Suprapubic skin (tissue), 4 donors: ENCODE measurements around the gene PNPLA3. TPM values are rescaled to one million over a fixed set of nuclear protein-coding genes. Genes with fewer than 3 reads are reported as not detected.

ENCODE experiments used
- DNase-seq, 2 donors: peaks; one replicate each; pipeline ENCODE4 v3.0.0-alpha.2; 2019; ENCODE audit warnings: low spot score in 2 of 2
- H3K27ac ChIP-seq: fragments of 200-600 bp; sonication (generic); one replicate; pipeline ENCODE4 v1.5.1; 2019
- H3K27me3 ChIP-seq: fragments of 200-600 bp; sonication (generic); one replicate; pipeline ENCODE4 v1.5.1; 2019
- H3K36me3 ChIP-seq: fragments of 200-600 bp; sonication (generic); one replicate; pipeline ENCODE4 v1.5.1; 2019
- H3K4me1 ChIP-seq: fragments of 200-600 bp; sonication (generic); one replicate; pipeline ENCODE4 v1.5.1; 2019
- H3K4me3 ChIP-seq: fragments of 200-600 bp; sonication (generic); one replicate; pipeline ENCODE4 v1.5.1; 2019; ENCODE audit warnings: mild to moderate bottlenecking
- H3K9me3 ChIP-seq: fragments of 200-600 bp; sonication (generic); one replicate; pipeline ENCODE4 v1.5.1; 2019
- EP300 ChIP-seq: sonication (generic); formaldehyde crosslinking; IDR thresholded peaks from one replicate; pipeline ENCODE4 v1.6.1; 2017; ENCODE audit warnings: antibody characterized with exemption
- POLR2A ChIP-seq, 2 donors: fragments of 450-650 bp; IDR thresholded peaks; one replicate each; pipeline ENCODE4 v1.6.1; 2017; ENCODE audit warnings: antibody characterized with exemption in 2 of 2, mild to moderate bottlenecking in 2 of 2, moderate library complexity in 2 of 2
- POLR2AphosphoS5 ChIP-seq, 3 donors: sonication (generic); formaldehyde crosslinking; IDR thresholded peaks; one replicate each; pipeline ENCODE4 v1.6.1; 2017; ENCODE audit warnings: antibody characterized with exemption in 3 of 3
- WGBS: methylation state at CpG from one replicate; pipeline ENCODE4 v1.1.5; 2018; 5-methylcytosine and 5-hydroxymethylcytosine counted together
- total RNA-seq, 4 donors: library from RNA; depleted of rRNA; stranded (reverse); fragments of >200 nt; gene quantifications; one replicate each; pipeline ENCODE4 v1.1.0, GENCODE V29; 2016
- TF ChIP-seq, protein P1 (sequence below), 2 donors: fragments of 200-600 bp in 1 of 2; fragments of 450-650 bp in 1 of 2; sonication (generic) in 1 of 2; IDR thresholded peaks; one replicate each; pipeline ENCODE4 v1.5.1; 2016 to 2019; ENCODE audit warnings: antibody characterized with exemption in 2 of 2, mild to moderate bottlenecking in 1 of 2, moderate library complexity in 1 of 2

The PNPLA3 gene
- total RNA-seq, 4 donors from 2014 or later, result 7.0 to 23.7 (median 11.6) TPM

DNA sequence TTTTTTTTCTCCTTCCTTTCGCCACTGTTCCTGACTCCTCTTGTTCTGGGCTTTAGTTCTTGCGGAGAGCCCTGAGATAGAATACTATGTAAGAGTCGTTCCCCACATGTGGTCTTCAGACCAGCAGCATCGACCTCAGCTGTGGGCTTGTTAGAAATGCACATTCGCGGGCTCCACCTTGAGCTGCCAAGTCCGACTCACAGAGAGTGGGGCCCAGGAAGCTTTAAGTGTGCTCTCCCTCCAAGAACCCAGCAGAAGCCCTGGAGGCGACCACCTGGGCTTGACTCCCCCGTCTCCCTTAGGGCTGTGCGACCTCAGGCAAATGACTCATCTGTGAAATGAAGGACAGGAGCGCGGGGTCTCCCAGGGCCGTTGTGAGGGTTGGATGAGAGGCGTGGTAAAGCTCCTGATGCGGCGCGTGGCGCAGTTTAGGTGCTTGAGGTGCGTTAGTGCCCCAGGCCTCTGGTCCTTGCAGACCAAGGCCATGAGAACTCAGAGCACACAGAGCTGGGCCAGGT lies 50.5 kb downstream of the PNPLA3 start:
- 89% methylated on average over 17 of the region's 19 CpGs for WGBS
- Histone ChIP-seq H3K27ac (no peak overlapping the region), H3K9me3 (no peaks in the 10 kb centered on the region), H3K36me3 (peaks cover 86% of the 10 kb centered on the region), H3K27me3 (no peaks in the 10 kb centered on the region), H3K4me1 (no peaks in the 10 kb centered on the region), H3K4me3 (no peak overlapping the region)
- DNase-seq, result peak in 1 of 2 donors; percentile 63
- TF ChIP-seq, protein P1, sequence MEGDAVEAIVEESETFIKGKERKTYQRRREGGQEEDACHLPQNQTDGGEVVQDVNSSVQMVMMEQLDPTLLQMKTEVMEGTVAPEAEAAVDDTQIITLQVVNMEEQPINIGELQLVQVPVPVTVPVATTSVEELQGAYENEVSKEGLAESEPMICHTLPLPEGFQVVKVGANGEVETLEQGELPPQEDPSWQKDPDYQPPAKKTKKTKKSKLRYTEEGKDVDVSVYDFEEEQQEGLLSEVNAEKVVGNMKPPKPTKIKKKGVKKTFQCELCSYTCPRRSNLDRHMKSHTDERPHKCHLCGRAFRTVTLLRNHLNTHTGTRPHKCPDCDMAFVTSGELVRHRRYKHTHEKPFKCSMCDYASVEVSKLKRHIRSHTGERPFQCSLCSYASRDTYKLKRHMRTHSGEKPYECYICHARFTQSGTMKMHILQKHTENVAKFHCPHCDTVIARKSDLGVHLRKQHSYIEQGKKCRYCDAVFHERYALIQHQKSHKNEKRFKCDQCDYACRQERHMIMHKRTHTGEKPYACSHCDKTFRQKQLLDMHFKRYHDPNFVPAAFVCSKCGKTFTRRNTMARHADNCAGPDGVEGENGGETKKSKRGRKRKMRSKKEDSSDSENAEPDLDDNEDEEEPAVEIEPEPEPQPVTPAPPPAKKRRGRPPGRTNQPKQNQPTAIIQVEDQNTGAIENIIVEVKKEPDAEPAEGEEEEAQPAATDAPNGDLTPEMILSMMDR (IDR thresholded peaks at IDR 0.05), result no peak
- TF ChIP-seq EP300 (no peak), POLR2AphosphoS5 (IDR thresholded peaks at IDR 0.05) (no peak), POLR2A (IDR thresholded peaks at IDR 0.05) (no peak)

GRCh38 chr22:43975041-43975440 lies 51.4 kb downstream of the PNPLA3 start:
- H3K4me1 ChIP-seq, result no peaks in the 10 kb centered on the region
- no peak for TF ChIP-seq POLR2A (IDR thresholded peaks at IDR 0.05)
- no peak for TF ChIP-seq EP300
- TF ChIP-seq POLR2AphosphoS5 (IDR thresholded peaks at IDR 0.05), result no peak
- TF ChIP-seq, protein P1 (IDR thresholded peaks at IDR 0.05), result no peak
- WGBS, result 72% methylated on average over 4 of the region's 4 CpGs
- no peaks in the 10 kb centered on the region for H3K9me3 ChIP-seq
- H3K27me3 ChIP-seq, result no peaks in the 10 kb centered on the region
- no peak overlapping the region for H3K4me3 ChIP-seq
- H3K36me3 ChIP-seq, result peaks cover 89% of the 10 kb centered on the region
- H3K27ac ChIP-seq, result no peak overlapping the region
- DNase-seq, result peak in 1 of 2 donors; percentile 44

- no peak overlapping the region for H3K27ac ChIP-seq
- DNase-seq, result peak in 1 of 2 donors; percentile 72
- TF ChIP-seq, protein P1 (IDR thresholded peaks at IDR 0.05), result no peak
- TF ChIP-seq POLR2AphosphoS5 (IDR thresholded peaks at IDR 0.05) (no peak), EP300 (no peak), POLR2A (IDR thresholded peaks at IDR 0.05) (no peak)
- no peaks in the 10 kb centered on the region for H3K4me1 ChIP-seq
- H3K9me3 ChIP-seq, result no peaks in the 10 kb centered on the region
- peaks cover 90% of the 10 kb centered on the region for H3K36me3 ChIP-seq
- no peak overlapping the region for H3K4me3 ChIP-seq
- WGBS, result 87% methylated on average over 15 of the region's 19 CpGs
- no peaks in the 10 kb centered on the region for H3K27me3 ChIP-seq
Measured at GRCh38 chr22:43976861-43977795, 53.5 kb downstream of the PNPLA3 start.

GRCh38 chr22:43978558-43978957 lies 55.0 kb downstream of the PNPLA3 start:
- H3K27me3 ChIP-seq, result no peaks in the 10 kb centered on the region

More at GRCh38 chr22:43978558-43978957, 55.0 kb downstream of the PNPLA3 start:
- Histone ChIP-seq H3K27ac (no peak overlapping the region), H3K4me3 (no peak overlapping the region), H3K4me1 (no peaks in the 10 kb centered on the region), H3K9me3 (no peaks in the 10 kb centered on the region), H3K36me3 (peaks cover 92% of the 10 kb centered on the region)
- no peak for TF ChIP-seq POLR2A (IDR thresholded peaks at IDR 0.05)
- no peak for TF ChIP-seq EP300
- TF ChIP-seq, protein P1 (IDR thresholded peaks at IDR 0.05), result no peak
- no peak for TF ChIP-seq POLR2AphosphoS5 (IDR thresholded peaks at IDR 0.05)
- 92% methylated on average over 4 of the region's 4 CpGs for WGBS
- DNase-seq, result peak in 1 of 2 donors; percentile 24
